Sigmoid colon (tissue), 7 donors: ENCODE data around the gene SLC9A3. TPM values are rescaled to one million over a fixed set of nuclear protein-coding genes. Genes with fewer than 3 reads are reported as not detected.

Source experiments
- DNase-seq: peaks from one replicate; pipeline ENCODE4 v3.0.0-alpha.2; 2019
- H3K27ac ChIP-seq, 4 donors: fragments of 200-600 bp; sonication (generic); one replicate each; pipeline ENCODE4 v1.5.1; 2016 to 2019; ENCODE audit warnings: mild to moderate bottlenecking in 1 of 4
- H3K27me3 ChIP-seq, 3 donors: fragments of 200-600 bp; sonication (generic); one replicate each; pipeline ENCODE4 v1.5.1; 2019; ENCODE audit warnings: mild to moderate bottlenecking in 1 of 3
- H3K36me3 ChIP-seq, 4 donors: fragments of 200-600 bp; sonication (generic); one replicate each; pipeline ENCODE4 v1.5.1; 2016 to 2019
- H3K4me1 ChIP-seq, 4 donors: fragments of 200-600 bp; sonication (generic); one replicate each; pipeline ENCODE4 v1.5.1; 2017 to 2019
- H3K4me3 ChIP-seq, 4 donors: fragments of 200-600 bp; sonication (generic); one replicate each; pipeline ENCODE4 v1.5.1; 2017 to 2019; ENCODE audit warnings: mild to moderate bottlenecking in 2 of 4, moderate library complexity in 1 of 4
- H3K9me3 ChIP-seq, 4 donors: fragments of 200-600 bp in 3 of 4; sonication (generic) in 3 of 4; one replicate each; pipeline versions ENCODE4 v1.5.1 to v1.6.1; 2013 to 2019
- CTCF ChIP-seq, 4 experiments: fragments of 450-650 bp in 3 of 4; fragments of 200-600 bp in 1 of 4; IDR thresholded peaks; one replicate each; pipeline ENCODE4 v1.5.1; 2016 to 2019; ENCODE audit warnings: antibody characterized with exemption in 4 of 4, mild to moderate bottlenecking in 3 of 4, moderate library complexity in 2 of 4
- EP300 ChIP-seq, 4 donors: sonication (generic); formaldehyde crosslinking; IDR thresholded peaks; one replicate each; pipeline ENCODE4 v1.6.1; 2017; ENCODE audit warnings: antibody characterized with exemption in 4 of 4
- POLR2A ChIP-seq, 2 donors: fragments of 450-650 bp; IDR thresholded peaks; one replicate each; pipeline ENCODE4 v1.6.1; 2016; ENCODE audit warnings: antibody characterized with exemption in 2 of 2, mild to moderate bottlenecking in 2 of 2, moderate library complexity in 2 of 2
- POLR2AphosphoS5 ChIP-seq, 4 donors: sonication (generic); formaldehyde crosslinking; IDR thresholded peaks; one replicate each; pipeline ENCODE4 v1.6.1; 2017; ENCODE audit warnings: antibody characterized with exemption in 4 of 4
- WGBS, 2 donors: extraction: QIAGEN DNeasy Blood & Tissue Kit; methylation state at CpG; one replicate each; pipeline ENCODE4 v1.1.7; 2013; 5-methylcytosine and 5-hydroxymethylcytosine counted together
- intact Hi-C: fragments of 100-400 bp; cut with DNase I; formaldehyde crosslinking; loops from one replicate; pipeline ENCODE4 v1.15.1; 2023
- polyA plus RNA-seq, 3 donors: library from polyadenylated mRNA; stranded (reverse); fragments of 200-250 nt; gene quantifications; one replicate each; pipeline ENCODE4 v1.2.3, GENCODE V29; 2013
- total RNA-seq, 4 donors: library from RNA; depleted of rRNA; stranded (reverse); fragments of >200 nt; gene quantifications; one replicate each; pipeline ENCODE4 v1.1.0, GENCODE V29; 2016
- donor health status: healthy with polysubstance abuse.
- donor health status: Bipolar disorder and iron deficiency.
- donor health status: healthy.

Gene SLC9A3
- total and polyA plus RNA-seq, 7 donors, result 0.83 to 51.3 (median 2.5) TPM

- Histone ChIP-seq H3K27me3 (no peaks in the 10 kb centered on the region), H3K4me3 (no peak overlapping the region), H3K9me3 (no peaks in the 10 kb centered on the region), H3K27ac (no peak overlapping the region), H3K4me1 (no peaks in the 10 kb centered on the region), H3K36me3 (peaks cover 5 to 94% (median 44%) of the 10 kb centered on the region in 4 donors)
- no peak for TF ChIP-seq EP300 (IDR thresholded peaks at IDR 0.05)
- TF ChIP-seq POLR2A (IDR thresholded peaks at IDR 0.05), result no peak
- no peak for TF ChIP-seq POLR2AphosphoS5 (IDR thresholded peaks at IDR 0.05)
- TF ChIP-seq CTCF (IDR thresholded peaks at IDR 0.05), result no peak
- peak; percentile 45 for DNase-seq
- intact Hi-C loops, result no loop called here
- 96 to 97% methylated on average over 24 of the region's 24 CpGs for WGBS, 2 donors
These were observed 64.5 kb downstream of the SLC9A3 start for GRCh38 chr5:459562-460272.

DNA sequence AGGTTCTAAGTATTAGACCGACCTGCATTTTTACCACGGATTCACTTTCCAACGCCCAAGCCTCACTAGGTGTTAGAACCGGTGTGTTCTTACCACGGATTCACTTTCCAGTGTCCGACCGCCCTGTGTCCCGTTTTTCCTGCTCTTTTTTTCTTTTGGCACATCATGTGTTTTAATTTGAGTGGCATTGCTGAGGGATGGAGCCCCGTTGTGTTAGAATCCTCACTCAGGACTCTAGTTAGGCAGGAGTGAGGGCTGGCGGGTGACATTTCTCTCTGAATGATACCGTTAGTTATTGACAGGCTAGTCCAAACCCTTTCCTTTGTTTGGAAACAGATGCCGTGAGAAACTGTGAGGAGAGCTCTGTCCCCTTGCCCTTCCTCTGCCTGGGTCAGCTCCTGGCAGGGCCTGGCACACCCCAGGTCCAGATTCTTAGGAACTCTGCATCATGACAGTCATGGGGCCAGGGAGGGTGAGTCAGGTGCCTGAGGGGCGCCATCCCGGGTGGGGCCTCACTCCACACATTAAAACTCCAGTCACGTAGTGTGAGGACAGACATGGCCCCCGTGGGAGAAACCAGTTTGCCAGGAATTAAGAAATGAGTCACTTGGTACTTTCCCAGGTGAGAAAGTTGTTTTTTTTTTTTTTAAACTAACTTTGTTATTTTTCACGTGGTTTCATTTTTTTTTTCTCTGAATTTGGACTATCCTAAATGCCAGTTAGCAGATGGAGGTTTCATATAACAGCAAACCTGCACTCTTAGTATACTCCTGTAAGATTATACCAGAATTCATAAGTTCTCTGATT, 65.5 kb downstream of the SLC9A3 start:
- no peaks in the 10 kb centered on the region for H3K4me1 ChIP-seq
- no peak overlapping the region for H3K27ac ChIP-seq
- peak; percentile 57 for DNase-seq
- TF ChIP-seq POLR2A (IDR thresholded peaks at IDR 0.05) (no peak), CTCF (IDR thresholded peaks at IDR 0.05) (no peak), POLR2AphosphoS5 (IDR thresholded peaks at IDR 0.05) (peak in 1 of 4 donors; percentile 10), EP300 (IDR thresholded peaks at IDR 0.05) (no peak)
- H3K4me3 ChIP-seq, result no peak overlapping the region
- WGBS, 2 donors, result 75 to 81% methylated on average over 17 of the region's 17 CpGs
- peaks cover 13 to 94% (median 41%) of the 10 kb centered on the region in 4 donors for H3K36me3 ChIP-seq
- intact Hi-C loops, result no loop called here
- H3K9me3 ChIP-seq, result no peaks in the 10 kb centered on the region
- H3K27me3 ChIP-seq, result no peaks in the 10 kb centered on the region

- Histone ChIP-seq H3K36me3 (peaks cover 18 to 94% (median 37%) of the 10 kb centered on the region in 4 donors), H3K27me3 (no peaks in the 10 kb centered on the region), H3K9me3 (peaks cover 0 to 2% (median 0%) of the 10 kb centered on the region in 4 donors), H3K27ac (no peak overlapping the region), H3K4me3 (no peak overlapping the region), H3K4me1 (no peaks in the 10 kb centered on the region)
- peak; percentile 44 for DNase-seq
- TF ChIP-seq POLR2AphosphoS5 (IDR thresholded peaks at IDR 0.05) (no peak), EP300 (IDR thresholded peaks at IDR 0.05) (no peak), CTCF (IDR thresholded peaks at IDR 0.05) (no peak), POLR2A (IDR thresholded peaks at IDR 0.05) (no peak)
- intact Hi-C loops, result no loop called here
- WGBS, 2 donors, result 95% methylated on average over 19 of the region's 19 CpGs
These were observed 66.9 kb downstream of the SLC9A3 start for GRCh38 chr5:457195-457961.

DNA sequence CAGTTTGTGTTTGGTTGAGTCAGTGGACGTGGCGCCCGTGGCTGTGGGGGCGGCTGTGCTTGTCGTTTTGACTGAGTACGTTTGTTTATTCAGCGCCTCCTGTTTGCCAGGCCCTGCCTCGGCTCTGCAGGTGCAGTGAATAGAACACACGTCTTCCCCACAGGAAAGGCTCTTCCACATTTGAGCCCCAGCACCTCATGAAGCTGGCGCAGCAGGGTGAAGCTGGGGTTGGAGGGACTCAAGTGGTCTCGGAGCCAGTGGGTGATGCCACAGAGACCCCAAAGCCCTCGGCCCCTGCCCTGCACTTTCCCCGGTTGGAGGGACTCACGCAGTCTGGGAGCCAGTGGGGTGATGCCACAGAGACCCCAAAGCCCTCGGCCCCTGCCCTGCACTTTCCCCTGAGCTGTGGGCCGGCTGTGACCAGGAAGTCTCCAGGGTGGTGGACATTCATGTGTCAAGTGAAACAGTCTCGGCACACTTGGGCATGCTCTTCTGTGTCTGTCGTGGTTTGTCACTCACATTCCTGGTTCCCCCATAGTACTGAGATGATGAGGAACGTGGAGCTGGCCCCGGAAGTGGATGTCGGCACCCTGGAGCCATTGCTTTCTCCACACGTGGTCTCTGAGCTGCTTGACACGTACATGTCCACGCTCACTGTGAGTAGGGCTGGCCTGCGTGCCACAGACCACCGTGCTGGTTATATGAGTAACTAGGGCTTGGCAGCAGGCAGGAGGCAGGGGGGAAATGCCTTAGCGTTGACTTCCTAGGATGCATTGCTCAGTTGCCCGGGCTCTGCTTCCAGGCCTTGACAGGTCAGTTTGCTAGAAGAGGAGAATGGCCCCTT, 67.7 kb downstream of the SLC9A3 start:
- H3K36me3 ChIP-seq, result peaks cover 13 to 94% (median 38%) of the 10 kb centered on the region in 4 donors
- H3K27me3 ChIP-seq, result no peaks in the 10 kb centered on the region
- no peak overlapping the region for H3K27ac ChIP-seq
- H3K4me1 ChIP-seq, result no peaks in the 10 kb centered on the region
- TF ChIP-seq EP300 (IDR thresholded peaks at IDR 0.05) (no peak), POLR2A (IDR thresholded peaks at IDR 0.05) (no peak), CTCF (IDR thresholded peaks at IDR 0.05) (no peak), POLR2AphosphoS5 (IDR thresholded peaks at IDR 0.05) (no peak)
- 88 to 92% methylated on average over 28 of the region's 28 CpGs for WGBS, 2 donors
- intact Hi-C loops, result no loop called here
- H3K4me3 ChIP-seq, result no peak overlapping the region
- peak; percentile 51 for DNase-seq
- H3K9me3 ChIP-seq, result peaks cover 0 to 6% (median 3%) of the 10 kb centered on the region in 4 donors
